CD4-positive, alpha-beta memory T cell (primary cell): Measurements from ENCODE around the gene RPS21. TPM values are rescaled to one million over a fixed set of nuclear protein-coding genes. Genes with fewer than 3 reads are reported as not detected.
A peak's percentile ranks its signal among the peaks of the same experiment; 100 is the strongest.

Experiments used
- CTCF ChIA-PET: fragments of 350-600 bp; sonication (Branson Sonifier 250); formaldehyde crosslinking; loops from one replicate; lab custom pipeline; 2021; ENCODE audit warnings: inconsistent platforms; ENCODE audit not compliant: partially characterized antibody; lab: Charles Lee
- POLR2A ChIA-PET: fragments of 350-600 bp; sonication (Branson Sonifier 250); formaldehyde crosslinking; loops from one replicate; lab custom pipeline; 2021; ENCODE audit not compliant: partially characterized antibody; lab: Charles Lee
- DNase-seq, 5 donors: peaks; one replicate each; pipeline versions ENCODE4 v3.0.0 to v3.0.0-alpha.2; 2020 to 2022; ENCODE audit warnings: mixed read lengths in 1 of 5
- H3K27ac ChIP-seq: one replicate; pipeline ENCODE4 v1.7.0; 2013; ENCODE audit warnings: low read depth, low read length
- H3K27me3 ChIP-seq: 2 replicates; pipeline ENCODE4 v1.7.0; 2013; ENCODE audit warnings: mild to moderate bottlenecking, low read length, moderate library complexity; ENCODE audit not compliant: insufficient read depth
- H3K36me3 ChIP-seq: 2 replicates; pipeline ENCODE4 v1.7.0; 2013; ENCODE audit warnings: mild to moderate bottlenecking, low read length, moderate library complexity; ENCODE audit not compliant: insufficient read depth
- H3K4me1 ChIP-seq: 2 replicates; pipeline ENCODE4 v1.7.0; 2013; ENCODE audit warnings: mild to moderate bottlenecking, low read length, moderate library complexity; ENCODE audit not compliant: insufficient read depth
- H3K4me3 ChIP-seq, 2 donors: one replicate each; pipeline ENCODE4 v1.7.0; 2013; ENCODE audit warnings: low read length in 2 of 2, mild to moderate bottlenecking in 1 of 2
- H3K9me3 ChIP-seq, 2 donors: one replicate each; pipeline ENCODE4 v1.7.0; 2013; ENCODE audit warnings: low read length in 2 of 2, control low read depth in 1 of 2; ENCODE audit not compliant: control insufficient read depth in 1 of 2
- H3K27ac Mint-ChIP-seq, 7 donors: one replicate each; pipeline ENCODE4 v1.8.0; 2020 to 2021; ENCODE audit warnings: mixed read lengths in 7 of 7, mild to moderate bottlenecking in 6 of 7, inconsistent platforms in 3 of 7, moderate library complexity in 3 of 7
- H3K27me3 Mint-ChIP-seq, 2 donors: one replicate each; pipeline ENCODE4 v1.8.0; 2020 to 2021; ENCODE audit warnings: mixed read lengths in 2 of 2
- H3K36me3 Mint-ChIP-seq, 2 donors: one replicate each; pipeline ENCODE4 v1.8.0; 2020 to 2021; ENCODE audit warnings: mixed read lengths in 2 of 2, inconsistent platforms in 1 of 2, mild to moderate bottlenecking in 1 of 2
- H3K4me1 Mint-ChIP-seq, 4 donors: one replicate each; pipeline ENCODE4 v1.8.0; 2020 to 2021; ENCODE audit warnings: mixed read lengths in 4 of 4, mild to moderate bottlenecking in 1 of 4
- H3K4me3 Mint-ChIP-seq, 8 donors: one replicate each; pipeline ENCODE4 v1.8.0; 2020 to 2021; ENCODE audit warnings: mixed read lengths in 8 of 8, mild to moderate bottlenecking in 7 of 8, moderate library complexity in 6 of 8, inconsistent platforms in 3 of 8
- H3K9me3 Mint-ChIP-seq, 8 donors: one replicate each; pipeline ENCODE4 v1.8.0; 2020 to 2021; ENCODE audit warnings: mixed read lengths in 8 of 8, mild to moderate bottlenecking in 5 of 8, inconsistent platforms in 3 of 8, moderate library complexity in 1 of 8
- intact Hi-C: fragments of 100-400 bp; cut with micrococcal nuclease; formaldehyde crosslinking; loops from one replicate; pipeline ENCODE4 v1.15.1; 2023
- polyA plus RNA-seq, 2 donors: library from polyadenylated mRNA; unstranded; fragments of 300-500 nt; fragmentation: Illumina TruSeq; gene quantifications; one replicate each; pipeline ENCODE4 v1.2.3, GENCODE V29; 2021
- total RNA-seq, 2 experiments: library from RNA; stranded (reverse); gene quantifications; one replicate each; pipeline ENCODE4 v1.2.3, GENCODE V29; 2021

Gene RPS21
- total and polyA plus RNA-seq, 4 experiments from 2014 or later, result 1,968 to 3,368 (median 2,948) TPM

GRCh38 chr20:62345681-62346370 is 41.1 kb upstream of the RPS21 start:
- Histone ChIP-seq H3K36me3 (no peaks in the 10 kb centered on the region), H3K9me3 (no peaks in the 10 kb centered on the region), H3K4me1 (no peaks in the 10 kb centered on the region), H3K4me3 (no peak overlapping the region), H3K27me3 (no peaks in the 10 kb centered on the region), H3K27ac (no peak overlapping the region)
- H3K27ac Mint-ChIP-seq, result no peak overlapping the region
- POLR2A ChIA-PET, result no interaction called here
- no peak overlapping the region for H3K4me3 Mint-ChIP-seq
- intact Hi-C loops, result no loop called here
- DNase-seq, result peak in 1 of 5 donors; percentile 16
- H3K4me1 Mint-ChIP-seq, result peaks cover 0 to 3% (median 1%) of the 10 kb centered on the region in 4 donors
- peaks cover 0 to 10% (median 6%) of the 10 kb centered on the region in 8 donors for H3K9me3 Mint-ChIP-seq
- CTCF ChIA-PET, result no interaction called here
- no peaks in the 10 kb centered on the region for H3K36me3 Mint-ChIP-seq
- H3K27me3 Mint-ChIP-seq, result peaks cover 0 to 1% of the 10 kb centered on the region in 2 donors

GRCh38 chr20:62346398-62347150 is 40.3 kb upstream of the RPS21 start:
- CTCF ChIA-PET, result no interaction called here
- Histone ChIP-seq H3K36me3 (no peaks in the 10 kb centered on the region), H3K27me3 (no peaks in the 10 kb centered on the region), H3K9me3 (no peaks in the 10 kb centered on the region), H3K4me1 (no peaks in the 10 kb centered on the region), H3K27ac (no peak overlapping the region), H3K4me3 (no peak overlapping the region)
- POLR2A ChIA-PET, result no interaction called here
- peaks cover 0 to under 1% of the 10 kb centered on the region in 2 donors for H3K27me3 Mint-ChIP-seq
- no peak overlapping the region for H3K27ac Mint-ChIP-seq
- H3K4me1 Mint-ChIP-seq, result peaks cover 0 to 3% (median 1%) of the 10 kb centered on the region in 4 donors
- peak in 1 of 5 donors; percentile 21 for DNase-seq
- peaks cover 0 to 10% (median 6%) of the 10 kb centered on the region in 8 donors for H3K9me3 Mint-ChIP-seq
- H3K4me3 Mint-ChIP-seq, result no peak overlapping the region
- no peaks in the 10 kb centered on the region for H3K36me3 Mint-ChIP-seq
- intact Hi-C loops, result no loop called here

- Histone ChIP-seq H3K9me3 (no peaks in the 10 kb centered on the region), H3K4me3 (no peak overlapping the region), H3K27ac (no peak overlapping the region), H3K4me1 (no peaks in the 10 kb centered on the region), H3K36me3 (no peaks in the 10 kb centered on the region), H3K27me3 (no peaks in the 10 kb centered on the region)
- POLR2A ChIA-PET, result no interaction called here
- CTCF ChIA-PET, result no interaction called here
- DNase-seq, result no peak
- intact Hi-C loops, result no loop called here
- Mint-ChIP-seq H3K27ac (no peak overlapping the region), H3K4me3 (no peak overlapping the region), H3K9me3 (peaks cover 0 to 10% (median 6%) of the 10 kb centered on the region in 8 donors), H3K4me1 (peaks cover 0 to 3% (median 1%) of the 10 kb centered on the region in 4 donors), H3K27me3 (no peaks in the 10 kb centered on the region), H3K36me3 (no peaks in the 10 kb centered on the region)
These were observed 39.8 kb upstream of the RPS21 start for GRCh38 chr20:62347151-62347404.

DNA sequence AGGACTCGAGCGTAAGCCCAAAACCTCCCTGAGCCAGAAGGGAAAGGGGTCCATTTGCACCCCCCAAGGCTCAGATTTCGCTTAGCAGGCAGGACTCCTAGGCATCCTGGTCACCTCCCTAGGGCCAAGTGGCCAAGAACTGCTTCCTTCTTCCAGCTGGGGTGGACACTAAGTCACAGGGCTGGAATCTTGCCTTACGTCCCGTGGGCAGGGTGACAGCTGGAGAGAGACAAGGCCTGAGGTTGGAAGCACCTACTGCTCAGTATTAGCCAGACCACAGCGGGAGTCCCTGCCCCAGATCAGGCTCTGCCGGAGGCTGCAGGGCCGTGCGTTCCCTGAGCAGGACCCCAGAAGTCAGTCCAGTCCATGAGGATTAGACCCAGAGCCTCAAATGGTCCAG is 39.5 kb upstream of the RPS21 start:
- H3K27ac ChIP-seq, result no peak overlapping the region
- ChIA-PET CTCF (no interaction called here), POLR2A (no interaction called here)
- H3K9me3 ChIP-seq, result no peaks in the 10 kb centered on the region
- intact Hi-C loops, result no loop called here
- Mint-ChIP-seq H3K4me3 (no peak overlapping the region), H3K4me1 (peaks cover 0 to 3% (median 1%) of the 10 kb centered on the region in 4 donors), H3K9me3 (peaks cover 0 to 10% (median 6%) of the 10 kb centered on the region in 8 donors), H3K27me3 (no peaks in the 10 kb centered on the region), H3K36me3 (no peaks in the 10 kb centered on the region), H3K27ac (no peak overlapping the region)
- peak in 1 of 5 donors; percentile 1 for DNase-seq
- H3K4me1 ChIP-seq, result no peaks in the 10 kb centered on the region
- H3K36me3 ChIP-seq, result no peaks in the 10 kb centered on the region
- H3K27me3 ChIP-seq, result no peaks in the 10 kb centered on the region
- no peak overlapping the region for H3K4me3 ChIP-seq

DNA sequence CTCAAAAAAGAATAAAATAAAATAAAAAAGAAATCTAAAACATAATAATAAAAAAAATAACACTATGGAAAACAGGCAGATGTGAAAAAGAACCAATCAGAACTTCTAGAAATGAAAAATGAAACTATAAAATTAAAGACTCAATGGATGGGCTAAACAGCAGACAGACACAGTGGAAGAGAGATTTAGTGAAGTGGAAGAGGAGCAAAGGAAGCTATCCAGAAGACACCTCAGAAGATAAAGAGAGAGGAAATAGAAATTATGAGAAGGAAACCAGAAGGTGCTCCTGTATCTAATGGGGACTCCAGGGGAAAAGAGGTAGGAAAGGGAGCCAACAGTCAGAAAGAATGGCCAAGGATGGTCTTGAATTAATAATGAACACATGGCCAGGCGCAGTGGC is 38.3 kb upstream of the RPS21 start:
- Histone ChIP-seq H3K9me3 (no peaks in the 10 kb centered on the region), H3K27ac (no peak overlapping the region), H3K4me1 (no peaks in the 10 kb centered on the region), H3K27me3 (no peaks in the 10 kb centered on the region), H3K36me3 (no peaks in the 10 kb centered on the region), H3K4me3 (no peak overlapping the region)
- H3K27me3 Mint-ChIP-seq, result no peaks in the 10 kb centered on the region
- POLR2A ChIA-PET, result no interaction called here
- DNase-seq, result no peak
- H3K27ac Mint-ChIP-seq, result peak overlapping the region in 1 of 7 donors; percentile 41
- peaks cover 0 to 10% (median 6%) of the 10 kb centered on the region in 8 donors for H3K9me3 Mint-ChIP-seq
- H3K4me1 Mint-ChIP-seq, result peaks cover 0 to 3% (median 1%) of the 10 kb centered on the region in 4 donors
- intact Hi-C loops, result no loop called here
- no peak overlapping the region for H3K4me3 Mint-ChIP-seq
- H3K36me3 Mint-ChIP-seq, result no peaks in the 10 kb centered on the region
- CTCF ChIA-PET, result no interaction called here

DNA sequence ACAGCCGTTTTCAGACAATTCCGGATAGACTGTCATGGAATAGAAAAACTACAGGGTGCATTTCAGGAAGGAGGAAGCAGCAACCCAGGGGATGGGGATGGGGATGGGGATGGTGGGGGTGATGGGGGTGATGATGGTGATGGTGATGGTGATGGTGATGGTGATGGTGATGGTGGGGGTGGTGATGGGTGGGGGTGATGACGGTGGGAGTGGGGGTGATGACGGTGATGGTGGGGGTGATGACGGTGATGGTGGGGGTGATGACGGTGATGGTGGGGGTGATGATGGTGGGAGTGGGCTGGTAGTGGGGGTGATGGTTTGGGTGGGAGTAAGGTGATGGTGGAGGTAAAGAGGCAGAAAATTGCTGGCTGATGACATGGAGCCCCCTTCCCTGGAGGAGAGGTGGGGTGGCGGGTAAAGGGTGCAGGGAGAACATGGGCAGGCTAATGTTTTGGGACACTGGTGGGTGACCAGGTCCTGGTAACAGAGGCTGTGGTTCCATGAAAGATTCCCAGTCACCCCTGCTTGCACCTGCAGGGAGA is 37.3 kb upstream of the RPS21 start:
- no peaks in the 10 kb centered on the region for H3K27me3 ChIP-seq
- H3K4me3 Mint-ChIP-seq, result peak overlapping the region in 1 of 8 donors; percentile 30
- no peaks in the 10 kb centered on the region for H3K36me3 ChIP-seq
- peaks cover 0 to 10% (median 6%) of the 10 kb centered on the region in 8 donors for H3K9me3 Mint-ChIP-seq
- H3K4me1 ChIP-seq, result no peaks in the 10 kb centered on the region
- no peak overlapping the region for H3K27ac Mint-ChIP-seq
- H3K36me3 Mint-ChIP-seq, result no peaks in the 10 kb centered on the region
- no peak for DNase-seq
- no peaks in the 10 kb centered on the region for H3K9me3 ChIP-seq
- CTCF ChIA-PET, result no interaction called here
- H3K27ac ChIP-seq, result no peak overlapping the region
- POLR2A ChIA-PET, result no interaction called here
- no peaks in the 10 kb centered on the region for H3K27me3 Mint-ChIP-seq
- H3K4me1 Mint-ChIP-seq, result peaks cover 0 to 3% (median 1%) of the 10 kb centered on the region in 4 donors
- no peak overlapping the region for H3K4me3 ChIP-seq
- intact Hi-C loops, result no loop called here

DNA sequence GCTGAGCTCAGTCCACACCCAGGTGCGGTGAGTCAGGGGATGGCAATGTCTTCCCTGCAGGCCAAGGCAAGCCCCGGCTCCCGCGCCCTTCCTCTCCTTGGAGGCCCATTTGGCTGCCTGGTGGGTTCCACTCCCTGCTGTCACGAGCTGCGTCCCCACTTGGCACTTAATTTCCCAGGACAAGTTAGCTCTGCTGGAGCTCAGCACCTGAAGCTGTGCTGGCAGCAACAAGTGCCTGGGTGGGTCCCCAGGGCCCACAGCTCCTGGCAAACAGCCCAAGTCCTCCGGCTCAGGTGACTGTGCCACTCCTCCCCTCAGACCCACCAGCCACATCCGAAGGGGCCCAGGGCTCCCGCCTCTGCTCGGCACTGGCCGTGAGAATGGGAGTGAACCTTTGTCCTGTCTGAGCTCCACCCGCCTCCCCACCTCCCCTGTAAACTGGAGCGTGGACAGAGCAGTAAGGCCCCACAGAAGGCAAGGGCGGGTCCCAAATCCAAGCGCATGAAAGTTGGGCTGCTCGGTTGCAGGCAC is 36.7 kb upstream of the RPS21 start:
- CTCF ChIA-PET, result no interaction called here
- Histone ChIP-seq H3K9me3 (no peaks in the 10 kb centered on the region), H3K4me3 (no peak overlapping the region)

More for the DNA sequence above, 36.7 kb upstream of the RPS21 start:
- Mint-ChIP-seq H3K4me1 (peaks cover 0 to 3% (median under 1%) of the 10 kb centered on the region in 4 donors), H3K4me3 (no peak overlapping the region), H3K27me3 (no peaks in the 10 kb centered on the region), H3K36me3 (no peaks in the 10 kb centered on the region), H3K9me3 (peaks cover 0 to 10% (median 6%) of the 10 kb centered on the region in 8 donors), H3K27ac (peak overlapping the region in 1 of 7 donors; percentile 57)
- Histone ChIP-seq H3K36me3 (no peaks in the 10 kb centered on the region), H3K27me3 (no peaks in the 10 kb centered on the region), H3K27ac (no peak overlapping the region), H3K4me1 (no peaks in the 10 kb centered on the region)
- intact Hi-C loops, result no loop called here
- POLR2A ChIA-PET, result no interaction called here
- peak in 1 of 5 donors; percentile 13 for DNase-seq
